OCI-LY3 (cell line): Measurements from ENCODE around the gene LDLRAD4.

Experiments used
- H2AFZ ChIP-seq: fragments of 200-600, 300-600 bp; shearing (Covaris generic); 2 replicates; pipeline ENCODE4 v1.6.0; 2014; ENCODE audit warnings: antibody characterized with exemption, low read depth, low read length
- H3K27ac ChIP-seq: fragments of 200-600, 300-600 bp; sonication (generic); 2 replicates; pipeline ENCODE4 v1.5.1; 2014; ENCODE audit warnings: mild to moderate bottlenecking, low read length, moderate library complexity, mixed read lengths
- H3K27me3 ChIP-seq: fragments of 200-600, 300-600 bp; sonication (generic); 2 replicates; pipeline ENCODE4 v1.6.1; 2014; ENCODE audit warnings: low read depth, low read length, mixed read lengths
- H3K36me3 ChIP-seq: fragments of 200-600, 300-600 bp; sonication (generic); replicated peaks from 2 replicates; pipeline ENCODE3; 2014; ENCODE audit warnings: low read depth, low read length, mixed read lengths
- H3K4me1 ChIP-seq: fragments of 300-600, 200-600 bp; sonication (generic); 2 replicates; pipeline ENCODE4 v1.6.1; 2014; ENCODE audit warnings: low read length, mixed read lengths
- H3K4me2 ChIP-seq: fragments of 200-600, 300-600 bp; sonication (generic); 2 replicates; pipeline ENCODE4 v1.6.1; 2014; ENCODE audit warnings: low read length, mixed read lengths
- H3K4me3 ChIP-seq: fragments of 300-600, 200-600 bp; sonication (generic); 2 replicates; pipeline ENCODE4 v1.5.1; 2014; ENCODE audit warnings: antibody characterized with exemption, mild to moderate bottlenecking, low read length, moderate library complexity
- H3K79me2 ChIP-seq: fragments of 300-600, 200-600 bp; shearing (Covaris generic); 2 replicates; pipeline ENCODE4 v1.6.1; 2014; ENCODE audit warnings: mild to moderate bottlenecking, low read length, mixed read lengths
- H3K9ac ChIP-seq: fragments of 300-600, 200-600 bp; shearing (Covaris generic); 2 replicates; pipeline ENCODE4 v1.6.0; 2014; ENCODE audit warnings: mild to moderate bottlenecking, low read length, moderate library complexity
- H3K9me3 ChIP-seq: fragments of 200-600, 300-600 bp; shearing (Covaris generic); 2 replicates; pipeline ENCODE4 v1.6.1; 2014; ENCODE audit warnings: low read length, mixed read lengths; ENCODE audit not compliant: insufficient read depth
- H4K20me1 ChIP-seq: fragments of 200-600, 300-600 bp; sonication (generic); 2 replicates; pipeline ENCODE4 v1.6.1; 2016; ENCODE audit warnings: low read length, mixed read lengths; ENCODE audit not compliant: insufficient read depth
- CTCF ChIP-seq: fragments of 200-600, 300-600 bp; sonication (generic); IDR thresholded peaks from 2 replicates; pipeline ENCODE4 v1.5.1; 2014; ENCODE audit warnings: antibody characterized with exemption, low read length, low read depth
- EZH2phosphoT487 ChIP-seq: fragments of 200-600 bp; shearing (Covaris generic); IDR thresholded peaks from 2 replicates; pipeline ENCODE4 v1.6.1; 2018; ENCODE audit warnings: antibody characterized with exemption, mixed run types, low read depth

The LDLRAD4 gene

GRCh38 chr18:13300796-13301195 is 82.2 kb downstream of the LDLRAD4 start:
- no peaks in the 10 kb centered on the region for H3K79me2 ChIP-seq
- no peaks in the 10 kb centered on the region for H3K9me3 ChIP-seq
- H4K20me1 ChIP-seq = no peaks in the 10 kb centered on the region
- H2AFZ ChIP-seq = no peak overlapping the region
- no peak overlapping the region for H3K27ac ChIP-seq
- no peak overlapping the region for H3K9ac ChIP-seq
- no peaks in the 10 kb centered on the region for H3K36me3 ChIP-seq
- TF ChIP-seq CTCF = no peak
- no peak for TF ChIP-seq EZH2phosphoT487
- peaks cover 3% of the 10 kb centered on the region; the same call in 1 of the 2 replicates for H3K4me1 ChIP-seq
- H3K27me3 ChIP-seq = peaks cover 23% of the 10 kb centered on the region
- no peak overlapping the region for H3K4me2 ChIP-seq
- H3K4me3 ChIP-seq = no peak overlapping the region

- Histone ChIP-seq H3K79me2 (no peaks in the 10 kb centered on the region), H3K27me3 (peaks cover 35% of the 10 kb centered on the region), H3K4me3 (no peak overlapping the region), H3K4me1 (peaks cover 3% of the 10 kb centered on the region; the same call in 1 of the 2 replicates), H3K9ac (no peak overlapping the region), H2AFZ (no peak overlapping the region), H4K20me1 (no peaks in the 10 kb centered on the region), H3K9me3 (no peaks in the 10 kb centered on the region), H3K27ac (no peak overlapping the region), H3K4me2 (no peak overlapping the region), H3K36me3 (no peaks in the 10 kb centered on the region)
- no peak for TF ChIP-seq EZH2phosphoT487
- TF ChIP-seq CTCF = no peak
Measured at GRCh38 chr18:13302040-13302439, 83.5 kb downstream of the LDLRAD4 start.

- no peaks in the 10 kb centered on the region for H4K20me1 ChIP-seq
- H3K27ac ChIP-seq = no peak overlapping the region
- peaks cover 3% of the 10 kb centered on the region; the same call in 1 of the 2 replicates for H3K4me1 ChIP-seq
- H3K36me3 ChIP-seq = no peaks in the 10 kb centered on the region
- H3K79me2 ChIP-seq = no peaks in the 10 kb centered on the region
- H3K4me3 ChIP-seq = no peak overlapping the region
- no peaks in the 10 kb centered on the region for H3K9me3 ChIP-seq
- no peak for TF ChIP-seq EZH2phosphoT487
- TF ChIP-seq CTCF = no peak
- no peak overlapping the region for H3K9ac ChIP-seq
- H2AFZ ChIP-seq = no peak overlapping the region
- no peak overlapping the region for H3K4me2 ChIP-seq
- H3K27me3 ChIP-seq = peaks cover 36% of the 10 kb centered on the region
Measured at GRCh38 chr18:13302457-13303225, 84.1 kb downstream of the LDLRAD4 start.

- no peak for TF ChIP-seq EZH2phosphoT487
- TF ChIP-seq CTCF = no peak
- H3K4me2 ChIP-seq = no peak overlapping the region
- H3K4me3 ChIP-seq = no peak overlapping the region
- peaks cover 36% of the 10 kb centered on the region for H3K27me3 ChIP-seq
- H3K36me3 ChIP-seq = no peaks in the 10 kb centered on the region
- no peaks in the 10 kb centered on the region for H4K20me1 ChIP-seq
- H3K9ac ChIP-seq = no peak overlapping the region
- no peaks in the 10 kb centered on the region for H3K9me3 ChIP-seq
- H3K4me1 ChIP-seq = peaks cover 3% of the 10 kb centered on the region; the same call in 1 of the 2 replicates
- no peaks in the 10 kb centered on the region for H3K79me2 ChIP-seq
- no peak overlapping the region for H3K27ac ChIP-seq
- no peak overlapping the region for H2AFZ ChIP-seq
Measured at GRCh38 chr18:13303756-13304364, 85.3 kb downstream of the LDLRAD4 start.
